Uterus (tissue), 4 donors: ENCODE measurements around the gene TRA2B. TPM values are rescaled to one million over a fixed set of nuclear protein-coding genes. Genes with fewer than 3 reads are reported as not detected.

Experiments
- DNase-seq, 2 donors: peaks; one replicate each; pipeline ENCODE4 v3.0.0-alpha.2; 2019 to 2020
- H3K27ac ChIP-seq, 2 donors: fragments of 200-600 bp; sonication (generic); 1 replicate in 1 of 2; 2 replicates in 1 of 2; pipeline ENCODE4 v1.5.1; 2016 to 2018
- H3K27me3 ChIP-seq, 2 donors: fragments of 200-600 bp; sonication (generic); one replicate each; pipeline ENCODE4 v1.5.1; 2018 to 2019; ENCODE audit warnings: control low read depth in 1 of 2
- H3K36me3 ChIP-seq, 2 donors: fragments of 200-600 bp; sonication (generic); one replicate each; pipeline ENCODE4 v1.5.1; 2019; ENCODE audit warnings: control low read depth in 1 of 2
- H3K4me1 ChIP-seq, 2 donors: fragments of 200-600 bp; sonication (generic); one replicate each; pipeline ENCODE4 v1.5.1; 2018 to 2019; ENCODE audit warnings: control low read depth in 1 of 2
- H3K4me3 ChIP-seq, 2 donors: fragments of 200-600 bp; sonication (generic); 1 replicate in 1 of 2; 2 replicates in 1 of 2; pipeline ENCODE4 v1.5.1; 2018 to 2019; ENCODE audit warnings: mild to moderate bottlenecking in 1 of 2
- H3K9me3 ChIP-seq, 2 donors: fragments of 200-600 bp; sonication (generic); one replicate each; pipeline ENCODE4 v1.5.1; 2019; ENCODE audit warnings: control low read depth in 1 of 2
- POLR2A ChIP-seq, 2 donors: fragments of 450-650 bp; IDR thresholded peaks; one replicate each; pipeline ENCODE4 v1.6.1; 2016; ENCODE audit warnings: antibody characterized with exemption in 2 of 2, mild to moderate bottlenecking in 1 of 2, moderate library complexity in 1 of 2
- intact Hi-C: fragments of 100-400 bp; cut with DNase I; formaldehyde crosslinking; loops from one replicate; pipeline ENCODE4 v1.15.1; 2023; ENCODE audit warnings: low total_unique reads
- total RNA-seq, 4 donors: library from RNA; depleted of rRNA in 3 of 4; stranded (reverse); fragments of >200 nt in 3 of 4; gene quantifications; one replicate each; pipeline versions ENCODE4 v1.1.0 to v1.2.4, GENCODE V29; 2014 to 2023
- TF ChIP-seq, protein P1 (sequence below), 4 experiments: fragments of 200-600 bp in 2 of 4; fragments of 450-650 bp in 2 of 4; sonication (generic) in 2 of 4; IDR thresholded peaks; one replicate each; pipeline ENCODE4 v1.5.1; 2016 to 2019; ENCODE audit warnings: antibody characterized with exemption in 4 of 4, mild to moderate bottlenecking in 2 of 4, moderate library complexity in 1 of 4
- donor health status: DM: yes; HTN: yes; CAD: no.

TRA2B gene
- total RNA-seq, 4 donors from 2014 or later = 33.8 to 425 (median 173) TPM

DNA sequence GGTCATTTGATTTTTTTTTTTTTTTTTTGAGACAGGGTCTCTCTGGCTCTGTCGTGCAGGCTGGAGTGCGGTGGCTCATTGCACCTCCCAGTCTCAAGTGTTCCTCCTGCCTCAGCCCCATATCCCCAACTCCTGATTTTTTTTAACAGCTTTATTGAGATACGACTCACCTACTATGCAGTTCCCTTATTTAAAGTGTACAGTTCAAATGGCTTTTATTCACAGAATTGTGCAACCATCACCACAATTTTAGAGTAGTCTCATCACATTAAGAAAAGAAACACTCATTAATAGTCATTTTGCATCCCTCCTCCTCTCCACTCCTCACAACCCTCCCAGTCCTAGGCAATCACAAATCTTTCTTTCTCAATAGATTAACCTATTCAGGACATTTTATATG, 1.9 kb upstream of the TRA2B start:
- intact Hi-C loops = loop anchor here (10.0 kb wide), 1 partner anchor 865 kb away; the partner anchor contains the start of gene RFC4
- no peak overlapping the region for H3K27ac ChIP-seq

DNA sequence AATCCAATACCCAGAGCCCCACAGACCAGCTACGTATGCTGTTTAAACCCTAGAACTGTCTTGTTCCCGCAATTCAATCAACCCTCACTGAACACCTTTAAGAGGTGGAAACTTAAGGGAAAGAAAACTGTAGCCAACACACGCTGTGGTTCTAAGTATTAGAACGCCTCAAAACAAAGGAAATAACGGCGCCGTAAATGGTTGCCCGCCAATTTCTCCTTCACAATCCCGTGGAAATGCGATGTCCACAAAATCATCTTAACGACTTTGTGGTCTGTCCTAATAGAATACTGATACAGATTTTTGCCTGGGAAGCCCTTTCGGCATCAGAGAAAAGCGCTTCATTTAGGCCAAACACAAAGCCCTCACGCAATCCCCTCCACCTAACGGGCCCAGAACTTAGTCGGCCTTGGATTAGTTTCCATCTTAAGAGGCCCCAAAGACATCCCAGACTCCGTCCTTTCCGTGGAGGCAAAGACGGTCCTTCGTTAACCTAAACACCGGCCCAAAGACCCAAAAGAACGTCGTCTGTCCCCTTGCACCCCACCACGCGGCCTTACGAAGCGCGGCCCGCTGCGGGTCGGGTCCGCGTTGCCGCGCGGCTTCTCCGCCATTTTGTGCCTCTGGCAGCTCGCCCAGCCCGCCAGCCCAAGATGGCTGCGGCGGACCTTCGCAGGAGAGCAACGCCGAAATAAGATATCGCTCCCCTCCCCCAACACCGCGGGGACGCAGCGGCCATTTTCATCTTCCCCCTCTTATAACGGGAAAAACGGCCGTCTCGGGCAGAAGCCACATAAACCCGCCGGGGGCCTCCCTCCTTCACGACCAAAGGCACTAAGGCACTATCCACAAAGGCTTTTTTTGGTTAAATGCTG, 763 bp downstream of the TRA2B start:
- Histone ChIP-seq H3K9me3 (no peaks in the 10 kb centered on the region), H3K27me3 (no peaks in the 10 kb centered on the region), H3K4me3 (peak overlapping the region; percentile 99 to 100), H3K4me1 (no peaks in the 10 kb centered on the region), H3K36me3 (no peaks in the 10 kb centered on the region), H3K27ac (peak overlapping the region; percentile 100)
- peak in 1 of 2 donors; percentile 93 for TF ChIP-seq POLR2A (IDR thresholded peaks at IDR 0.05)
- TF ChIP-seq, protein P1, sequence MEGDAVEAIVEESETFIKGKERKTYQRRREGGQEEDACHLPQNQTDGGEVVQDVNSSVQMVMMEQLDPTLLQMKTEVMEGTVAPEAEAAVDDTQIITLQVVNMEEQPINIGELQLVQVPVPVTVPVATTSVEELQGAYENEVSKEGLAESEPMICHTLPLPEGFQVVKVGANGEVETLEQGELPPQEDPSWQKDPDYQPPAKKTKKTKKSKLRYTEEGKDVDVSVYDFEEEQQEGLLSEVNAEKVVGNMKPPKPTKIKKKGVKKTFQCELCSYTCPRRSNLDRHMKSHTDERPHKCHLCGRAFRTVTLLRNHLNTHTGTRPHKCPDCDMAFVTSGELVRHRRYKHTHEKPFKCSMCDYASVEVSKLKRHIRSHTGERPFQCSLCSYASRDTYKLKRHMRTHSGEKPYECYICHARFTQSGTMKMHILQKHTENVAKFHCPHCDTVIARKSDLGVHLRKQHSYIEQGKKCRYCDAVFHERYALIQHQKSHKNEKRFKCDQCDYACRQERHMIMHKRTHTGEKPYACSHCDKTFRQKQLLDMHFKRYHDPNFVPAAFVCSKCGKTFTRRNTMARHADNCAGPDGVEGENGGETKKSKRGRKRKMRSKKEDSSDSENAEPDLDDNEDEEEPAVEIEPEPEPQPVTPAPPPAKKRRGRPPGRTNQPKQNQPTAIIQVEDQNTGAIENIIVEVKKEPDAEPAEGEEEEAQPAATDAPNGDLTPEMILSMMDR (IDR thresholded peaks at IDR 0.05) = peak in 1 of 4 experiments; percentile 7
- intact Hi-C loops = loop anchor here (10.0 kb wide), 1 partner anchor 868 kb away; the partner anchor contains the start of gene RFC4
- peak; percentile 88 to 92 for DNase-seq

More for the DNA sequence above, 1.9 kb upstream of the TRA2B start:
- H3K27me3 ChIP-seq = no peaks in the 10 kb centered on the region
- no peak overlapping the region for H3K4me3 ChIP-seq
- TF ChIP-seq POLR2A (IDR thresholded peaks at IDR 0.05) = no peak
- TF ChIP-seq, protein P1 (IDR thresholded peaks at IDR 0.05) = no peak
- DNase-seq = no peak
- H3K9me3 ChIP-seq = no peaks in the 10 kb centered on the region
- no peaks in the 10 kb centered on the region for H3K4me1 ChIP-seq
- H3K36me3 ChIP-seq = no peaks in the 10 kb centered on the region

DNA sequence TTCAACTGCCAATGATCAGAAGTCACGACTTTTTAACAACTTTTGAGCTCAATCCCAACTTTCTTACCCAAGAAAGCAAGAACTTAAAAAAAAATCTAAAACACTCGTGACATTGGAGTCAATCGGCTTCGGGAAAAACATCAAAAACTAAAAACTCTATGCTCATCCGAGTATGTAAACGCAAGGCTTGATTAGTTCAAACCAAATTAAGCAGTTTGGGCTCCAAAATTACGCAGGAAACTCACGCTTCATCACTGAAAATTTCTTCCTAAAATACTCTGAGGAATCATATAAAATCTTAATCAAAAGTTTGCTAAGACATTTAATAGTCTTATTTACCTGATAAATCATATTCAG, 1.6 kb downstream of the TRA2B start:
- Histone ChIP-seq H3K4me3 (peak overlapping the region; percentile 99 to 100), H3K4me1 (peaks cover 0 to 4% of the 10 kb centered on the region in 2 donors), H3K27me3 (no peaks in the 10 kb centered on the region), H3K36me3 (no peaks in the 10 kb centered on the region), H3K27ac (peak overlapping the region; percentile 100), H3K9me3 (no peaks in the 10 kb centered on the region)
- DNase-seq = no peak
- TF ChIP-seq POLR2A (IDR thresholded peaks at IDR 0.05) = no peak
- TF ChIP-seq, protein P1 (IDR thresholded peaks at IDR 0.05) = no peak
- intact Hi-C loops = loop anchor here (10.0 kb wide), 1 partner anchor 869 kb away; the partner anchor contains the start of gene RFC4

DNA sequence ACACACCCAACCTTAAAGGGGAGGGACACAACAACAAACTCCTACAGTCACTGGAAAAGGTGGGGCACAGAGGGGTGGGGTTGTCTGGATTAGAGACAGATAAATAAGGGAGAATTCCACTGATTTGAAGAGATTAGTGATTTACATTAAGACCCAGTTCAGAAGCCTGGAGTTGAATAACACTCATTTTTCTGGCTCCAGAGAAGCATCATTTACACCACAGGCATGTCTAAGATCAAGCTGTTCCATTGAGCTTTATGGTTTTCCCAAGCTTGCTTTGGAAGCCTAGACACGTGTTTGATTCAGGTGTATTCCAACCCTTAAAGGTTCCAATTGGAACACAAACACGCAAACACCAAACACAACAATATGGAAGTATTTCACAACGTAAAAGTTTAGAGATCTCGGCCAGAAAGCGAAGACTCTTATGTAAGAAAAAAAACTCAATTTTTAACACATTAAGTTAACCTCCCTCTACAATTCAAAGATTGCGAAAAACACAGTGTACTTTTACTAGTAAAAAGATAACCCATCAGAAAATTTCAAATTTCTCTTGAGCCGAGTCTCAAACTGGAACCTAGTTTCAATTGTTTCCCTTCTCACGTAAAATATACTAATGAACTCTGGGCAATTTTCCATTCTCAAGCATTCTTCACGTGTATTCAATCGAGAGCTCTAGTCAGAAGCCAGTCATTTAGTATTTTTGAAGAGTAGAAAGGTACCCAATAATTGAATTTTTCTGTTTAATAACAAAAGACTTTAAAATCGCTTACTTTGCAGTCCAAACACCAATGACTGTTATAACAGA, 2.1 kb downstream of the TRA2B start:
- no peaks in the 10 kb centered on the region for H3K27me3 ChIP-seq
- DNase-seq = no peak
- peak overlapping the region; percentile 99 to 100 for H3K4me3 ChIP-seq
- intact Hi-C loops = loop anchor here (10.0 kb wide), 1 partner anchor 869 kb away; the partner anchor contains the start of gene RFC4
- H3K9me3 ChIP-seq = no peaks in the 10 kb centered on the region
- TF ChIP-seq, protein P1 (IDR thresholded peaks at IDR 0.05) = no peak
- TF ChIP-seq POLR2A (IDR thresholded peaks at IDR 0.05) = no peak
- H3K36me3 ChIP-seq = no peaks in the 10 kb centered on the region
- peaks cover 0 to 10% of the 10 kb centered on the region in 2 donors for H3K4me1 ChIP-seq
- peak overlapping the region; percentile 100 for H3K27ac ChIP-seq
